Stimulated activated CD4-positive, alpha-beta T cell treated with anti-CD3 and anti-CD28 coated beads, Interleukin-4, amount 100 ng/mL, for 24 hours (primary cell): ENCODE results near the gene TMEM218.
"Not testable (repeated sequence)": the region's sequence is repeated elsewhere in the genome, so short reads cannot be mapped to it uniquely, and the experiment has no call there.

Source experiments
- DNase-seq: peaks from one replicate; pipeline ENCODE4 v3.0.0-alpha.2; 2020

Gene TMEM218

DNA sequence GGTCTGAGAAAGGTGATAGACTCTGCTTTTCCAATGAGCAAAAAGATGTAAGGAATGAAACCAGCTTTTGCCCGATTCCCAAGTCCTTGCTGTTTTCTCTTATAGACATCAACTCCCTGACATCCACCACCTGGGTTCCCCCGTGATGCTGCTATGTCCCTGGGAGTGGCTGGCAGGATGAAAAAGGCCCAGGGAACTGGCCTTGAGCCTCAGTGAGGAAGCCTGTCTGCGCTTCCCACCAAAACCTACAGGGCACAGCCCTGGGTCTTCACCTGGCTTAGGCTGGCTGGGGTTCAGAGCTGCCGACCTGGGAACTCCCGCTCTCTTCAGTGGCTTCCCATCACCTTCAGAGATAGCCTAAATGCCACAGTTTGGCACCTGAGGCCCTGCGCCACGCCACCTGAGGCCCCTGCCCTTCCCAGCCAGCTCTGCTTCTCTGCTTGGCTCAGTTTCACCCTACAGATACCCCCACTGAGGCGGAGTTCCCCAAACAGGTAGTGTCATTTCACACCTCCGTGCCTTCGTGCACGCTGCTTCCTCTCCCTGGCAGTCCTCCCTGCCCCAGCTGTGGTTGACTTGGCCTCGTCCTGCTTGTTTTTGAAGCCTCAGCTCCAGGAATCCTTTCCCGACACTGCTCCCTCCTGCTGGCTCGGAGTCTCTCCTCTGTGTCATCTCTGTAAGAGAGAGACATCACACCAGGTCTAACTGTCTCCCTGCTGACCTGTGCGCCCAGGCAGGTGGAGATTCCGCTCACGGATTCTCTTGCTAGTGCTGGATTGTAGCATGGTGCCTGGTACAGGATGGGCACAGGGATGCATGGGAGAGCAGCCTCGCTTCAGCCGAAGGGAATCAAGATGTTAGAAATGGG, 37.6 kb downstream of the TMEM218 start:
- no peak for DNase-seq

DNA sequence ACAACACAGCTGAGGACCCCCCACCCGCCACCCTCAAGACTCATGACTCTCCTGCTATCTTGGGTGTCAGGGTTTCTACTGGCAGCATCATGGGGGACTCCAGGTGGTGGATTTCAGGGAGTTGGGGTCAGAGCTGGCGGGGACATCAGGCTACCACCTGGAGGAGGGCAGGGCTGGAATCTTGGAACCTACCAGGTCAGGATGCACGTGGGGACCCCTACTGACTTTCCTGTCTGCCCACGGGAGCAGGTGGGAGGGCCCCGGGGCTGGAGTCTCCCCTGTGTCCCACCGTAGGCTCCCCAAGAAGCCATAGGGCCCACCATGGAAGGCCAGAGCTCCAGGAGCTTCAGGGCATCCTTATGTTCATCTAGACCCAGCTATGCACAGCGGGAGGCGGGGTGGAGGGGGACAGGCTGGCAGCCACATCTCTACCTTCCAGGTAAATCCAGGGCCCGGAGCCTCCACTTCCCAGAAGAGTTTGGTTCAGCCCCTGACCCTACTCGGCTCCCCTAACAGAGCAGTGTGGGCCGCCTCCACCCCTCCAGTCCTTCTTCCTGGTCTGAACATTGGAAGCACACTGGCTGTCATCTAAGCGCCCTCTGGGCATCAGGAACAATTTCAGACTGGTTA, 38.4 kb downstream of the TMEM218 start:
- no peak for DNase-seq

- no peak for DNase-seq
These were observed 39.0 kb downstream of the TMEM218 start for GRCh38 chr11:125072218-125072960.

DNA sequence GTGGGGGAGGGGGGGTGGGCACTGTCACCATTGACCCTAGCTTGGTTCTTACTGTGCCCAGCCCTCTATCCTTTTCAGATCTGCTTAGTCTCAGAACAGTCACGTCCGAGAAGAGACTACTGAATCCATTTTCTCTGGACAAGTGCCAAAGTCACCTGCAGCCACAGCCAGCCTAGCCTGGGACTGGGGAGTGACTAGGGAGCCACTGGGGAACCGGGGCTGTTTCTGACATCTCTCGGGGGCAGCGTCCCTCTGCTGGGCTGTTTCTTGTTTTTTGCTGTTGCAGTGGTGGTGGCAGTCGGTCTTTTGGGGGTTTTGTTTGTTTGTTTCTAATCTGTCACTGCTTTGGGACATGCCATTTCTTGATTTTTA, 39.6 kb downstream of the TMEM218 start:
- no peak for DNase-seq

DNA sequence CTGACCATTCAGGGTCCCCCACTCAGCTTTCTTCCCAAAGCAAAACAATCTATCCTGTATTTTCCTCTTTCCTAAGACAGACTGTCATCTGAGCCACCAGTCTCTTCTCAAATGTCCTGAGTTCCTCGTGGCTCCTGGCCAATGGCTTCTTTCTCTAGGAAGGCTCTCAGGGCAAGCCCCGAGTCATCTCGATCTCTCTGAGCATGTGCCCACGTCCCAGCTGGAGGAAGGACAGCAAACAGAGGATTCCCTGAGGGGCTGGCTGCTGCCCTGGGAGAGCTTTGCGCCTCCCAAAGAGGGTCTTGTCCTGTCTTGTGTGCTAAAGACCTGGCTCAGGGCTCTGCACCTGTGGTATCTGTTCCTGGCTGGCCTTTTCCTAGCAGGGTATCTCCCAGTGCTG, 40.0 kb downstream of the TMEM218 start:
- DNase-seq: no peak

DNA sequence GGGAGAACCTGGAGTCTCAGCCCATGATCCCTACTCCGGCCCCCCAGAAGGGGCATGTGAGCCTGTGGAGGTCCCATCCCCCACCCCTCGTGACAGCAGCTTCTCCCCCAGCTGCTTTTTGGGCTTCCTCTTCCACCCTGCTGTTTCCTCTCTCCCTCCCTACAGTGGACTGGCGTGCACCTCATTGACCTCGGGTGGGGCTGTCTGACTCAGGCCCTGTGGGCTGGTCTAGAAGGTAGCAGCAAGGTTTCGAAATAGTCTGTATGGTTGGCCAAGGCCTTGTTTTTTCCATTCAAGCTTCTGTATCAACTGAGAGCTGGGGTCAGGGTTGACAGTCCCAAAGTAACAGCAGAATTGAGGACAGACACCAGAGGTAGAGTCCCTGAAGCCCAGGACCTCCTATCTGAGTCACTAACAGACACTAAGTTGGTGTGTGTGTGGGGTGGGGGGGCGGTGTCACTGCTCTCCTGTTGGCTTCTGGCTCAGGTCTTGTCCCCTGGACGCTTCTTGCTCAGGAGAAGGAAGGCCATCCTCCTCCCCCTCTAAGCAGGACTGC, 40.6 kb downstream of the TMEM218 start:
- DNase-seq: no peak

- DNase-seq: no peak
These were observed 41.6 kb downstream of the TMEM218 start for GRCh38 chr11:125069796-125070195.

DNA sequence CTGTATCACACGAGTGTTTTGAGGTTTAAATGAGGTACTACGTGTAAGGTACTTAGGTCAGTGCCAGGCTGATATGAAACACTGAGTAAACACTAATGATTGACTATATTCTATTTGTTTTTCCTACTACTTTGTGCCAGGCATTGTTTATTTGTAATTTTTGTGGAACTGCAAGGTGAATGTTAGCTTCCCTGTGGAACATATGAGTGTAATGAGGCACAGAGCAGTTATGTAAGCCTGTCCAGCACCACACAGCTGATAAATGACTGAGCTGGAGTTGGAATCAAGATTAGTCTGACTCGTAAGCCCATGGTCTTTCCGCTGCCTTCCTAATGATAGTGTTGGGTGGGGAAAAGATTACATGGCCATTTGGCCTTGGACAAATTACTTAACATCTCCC, 42.4 kb downstream of the TMEM218 start:
- no peak for DNase-seq

GRCh38 chr11:125068368-125068767, 43.1 kb downstream of the TMEM218 start:
- no peak for DNase-seq

DNA sequence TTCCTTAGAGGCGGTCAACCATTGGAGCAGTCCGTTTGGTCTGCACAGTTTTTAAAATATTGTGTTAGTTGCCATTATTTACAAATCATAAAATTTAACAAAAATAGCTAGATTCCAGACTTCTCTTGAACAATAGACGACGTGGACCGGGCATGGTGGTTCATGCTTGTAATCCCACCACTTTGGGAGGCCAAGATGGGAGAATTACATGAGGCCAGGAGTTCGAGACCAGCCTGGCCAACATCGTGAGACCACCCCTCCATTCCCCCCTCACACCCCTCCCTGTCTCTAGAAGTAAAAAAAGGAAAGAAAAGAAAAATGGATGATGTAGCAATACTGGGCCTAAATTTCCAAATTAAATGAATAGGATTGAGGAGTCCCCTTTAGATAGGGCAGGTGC, 47.4 kb downstream of the TMEM218 start:
- no peak for DNase-seq

DNA sequence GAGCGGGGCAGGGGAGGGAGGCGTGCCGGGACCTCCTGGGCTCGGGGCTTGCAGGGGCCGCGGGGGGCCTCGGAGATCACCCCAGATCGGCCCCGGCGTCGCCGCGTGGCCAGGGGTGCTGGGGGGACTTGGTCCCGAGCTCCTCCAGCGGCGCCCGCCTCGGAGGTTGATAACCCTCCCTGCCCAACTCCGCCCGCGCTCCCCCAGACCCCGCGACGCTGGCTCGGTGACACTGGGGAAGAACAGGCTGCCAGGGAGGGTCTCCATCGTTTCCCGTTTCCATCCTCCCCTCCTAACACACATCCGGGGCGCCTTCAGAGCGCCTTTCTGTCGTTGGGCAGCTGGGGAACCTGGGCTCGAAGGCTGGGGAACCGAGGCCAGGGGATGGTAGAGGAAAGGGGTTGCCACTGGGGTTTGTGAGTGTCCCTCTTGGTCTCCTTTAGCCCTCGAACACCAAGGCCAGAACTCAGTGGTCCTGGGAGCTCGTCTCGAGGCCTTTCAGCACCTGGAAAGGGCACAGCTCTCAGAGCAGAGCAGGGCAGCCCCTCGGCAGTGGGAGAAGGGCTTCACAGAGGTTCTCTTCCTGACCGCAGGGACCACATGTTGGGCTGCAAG, 47.9 kb downstream of the TMEM218 start:
- no peak for DNase-seq

DNA sequence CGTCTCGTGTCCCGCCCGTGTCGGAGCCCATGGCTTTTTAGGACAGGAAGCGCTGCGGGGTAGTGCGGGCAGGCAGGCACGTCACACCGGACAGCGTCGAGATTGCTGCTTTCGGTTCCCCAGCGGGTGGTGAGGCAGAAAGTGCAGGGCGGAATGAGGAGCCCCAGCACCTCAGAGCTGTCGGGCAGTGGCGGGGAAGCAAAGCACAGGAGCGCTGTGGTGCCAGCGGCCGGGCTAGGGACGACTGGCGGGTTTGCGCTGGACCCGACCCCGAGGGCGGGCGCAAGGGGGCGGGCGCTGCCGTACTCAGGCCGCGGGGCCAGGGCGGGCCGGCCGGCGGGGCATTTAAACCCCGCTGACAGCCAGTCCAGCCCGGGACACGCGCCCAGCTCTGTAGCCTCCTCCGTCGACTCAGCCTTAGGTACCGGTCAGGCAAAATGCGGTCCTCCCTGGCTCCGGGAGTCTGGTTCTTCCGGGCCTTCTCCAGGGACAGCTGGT, 48.4 kb downstream of the TMEM218 start, which contains the start of gene SLC37A2:
SLC37A2 (plus strand) TSS at position 375 of the 498 bp plus-strand sequence; CDS start at position 438, 63 bp downstream.
- peak; percentile 37 for DNase-seq

- no peak for DNase-seq
These were observed 49.1 kb downstream of the TMEM218 start for GRCh38 chr11:125062218-125062930.

DNA sequence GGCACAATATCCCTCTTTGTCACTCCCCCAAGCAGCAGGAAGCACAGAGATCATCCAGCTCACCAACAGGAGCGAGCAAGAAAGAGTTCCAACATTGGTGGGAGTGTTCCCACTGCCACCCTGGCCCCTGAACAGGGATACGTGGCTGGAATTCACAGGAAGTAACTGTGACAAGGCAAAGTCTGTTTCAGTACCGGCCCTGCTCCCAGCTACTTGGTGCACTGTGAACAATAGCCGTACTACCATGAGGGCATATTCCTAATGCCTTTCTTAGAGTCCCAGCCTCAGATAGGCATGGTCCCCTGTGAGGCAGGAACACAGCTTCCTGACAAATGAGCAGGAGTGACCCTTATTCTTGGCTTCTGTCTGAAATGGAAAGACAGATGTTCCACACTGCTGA, 50.1 kb downstream of the TMEM218 start:
- DNase-seq: no peak

GRCh38 chr11:125057693-125058016, 53.8 kb downstream of the TMEM218 start:
- no peak for DNase-seq

DNA sequence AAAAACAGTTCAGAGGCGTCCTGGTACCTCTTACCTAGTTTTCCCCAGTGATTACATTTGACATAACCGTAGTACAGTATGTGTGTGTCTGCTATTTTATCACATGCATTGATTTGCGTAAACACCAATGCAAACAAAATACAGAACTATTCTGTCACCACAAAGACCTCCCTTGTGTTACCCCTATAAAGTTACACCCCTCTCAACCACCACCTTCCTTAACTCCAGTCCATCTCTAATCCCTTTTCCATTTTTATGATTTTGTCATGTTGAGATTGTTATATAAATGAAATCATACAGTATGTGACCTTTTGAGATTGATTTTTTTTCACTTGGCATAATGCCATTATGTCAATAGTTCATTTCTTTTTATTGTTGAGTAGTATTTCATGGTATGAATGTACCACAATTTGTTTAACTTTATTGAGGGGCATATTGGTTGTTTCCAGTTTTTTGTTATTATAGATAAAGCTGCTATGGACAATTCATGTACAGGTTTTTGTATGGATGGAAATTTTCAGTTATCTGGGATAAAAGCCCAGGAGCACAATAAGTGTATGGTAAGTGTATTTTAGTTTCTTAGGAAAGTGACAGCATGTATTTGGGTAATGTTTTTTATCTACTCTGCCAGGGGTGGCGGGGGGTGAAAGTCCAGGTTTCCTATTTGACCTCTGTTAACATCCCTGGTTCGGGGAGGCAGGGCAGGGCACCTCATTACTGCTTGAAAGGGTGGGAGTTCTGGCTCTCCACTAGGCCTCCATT, 54.3 kb downstream of the TMEM218 start:
- DNase-seq: no peak

DNA sequence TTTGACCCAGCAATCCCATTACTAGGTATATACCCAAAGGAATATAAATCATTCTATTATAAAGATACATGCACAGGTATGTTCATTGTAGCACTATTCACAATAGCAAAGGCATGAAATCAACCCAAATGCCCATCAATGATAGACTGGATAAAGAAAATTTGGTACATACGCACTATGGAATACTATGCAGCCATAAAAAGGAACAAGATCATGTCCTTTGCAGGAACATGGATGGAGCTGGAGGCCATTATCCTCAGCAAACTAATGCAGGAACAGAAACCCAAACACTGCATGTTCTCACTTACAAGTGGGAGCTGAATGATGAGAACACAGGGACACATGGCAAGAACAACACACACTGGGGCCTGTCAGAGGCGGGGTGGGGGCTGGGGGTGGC, 55.3 kb downstream of the TMEM218 start:
- DNase-seq: not testable (repeated sequence)

DNA sequence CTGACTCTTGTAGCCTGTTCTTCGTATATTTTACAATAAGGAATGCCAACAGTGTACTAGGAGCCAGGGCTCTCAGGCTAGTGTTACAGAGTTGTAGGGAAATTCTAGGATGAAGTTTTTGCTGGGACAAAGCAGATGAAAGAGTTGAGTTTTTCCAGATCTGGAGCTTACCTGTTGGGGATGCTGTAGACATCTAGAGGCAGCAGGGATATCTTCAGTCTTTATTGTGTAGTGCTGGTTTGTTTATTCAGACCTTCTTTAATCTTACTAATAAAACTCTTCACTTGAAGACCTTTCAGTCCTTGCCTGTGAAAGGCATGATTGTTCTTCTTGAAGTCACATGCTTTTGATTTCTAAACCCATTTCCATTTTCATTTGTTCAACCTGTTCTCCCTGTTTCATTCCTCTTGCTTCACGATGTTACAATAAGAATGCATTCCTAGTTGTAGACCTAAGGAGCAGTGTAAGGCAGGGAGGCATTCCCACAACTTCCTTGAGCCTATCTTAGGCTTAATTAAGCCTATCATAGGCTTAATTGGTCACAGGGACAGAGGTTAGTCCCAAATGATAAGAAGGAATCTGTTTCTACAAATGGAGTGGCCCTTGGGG, 56.2 kb downstream of the TMEM218 start:
- no peak for DNase-seq

GRCh38 chr11:125053167-125053566, 58.3 kb downstream of the TMEM218 start:
- no peak for DNase-seq

DNA sequence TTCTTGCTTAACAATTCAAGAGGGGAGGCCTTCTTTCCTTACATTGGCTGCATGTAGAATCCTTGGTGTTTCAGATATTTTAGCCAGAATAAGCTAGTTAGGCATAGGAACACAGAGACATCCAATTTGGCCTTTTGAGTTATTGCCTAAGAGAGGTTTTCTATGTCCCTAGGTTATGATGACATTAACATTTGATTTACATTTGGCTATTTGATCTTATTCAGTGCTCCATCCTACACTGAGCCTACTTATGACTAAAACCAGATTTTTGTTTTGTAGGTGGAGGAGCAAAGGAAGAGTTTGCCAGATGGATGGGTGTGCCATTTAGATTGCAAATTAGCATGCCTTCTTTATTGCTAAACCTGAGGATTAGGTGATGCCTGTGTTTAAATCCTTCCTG, 59.4 kb downstream of the TMEM218 start:
- DNase-seq: no peak
